Activated T-helper 1 cell treated with Interleukin-2 at 50 U/mL for 16 hours (primary cell): ENCODE measurements around the gene IL4I1.
"Not testable (repeated sequence)": the region's sequence is repeated elsewhere in the genome, so short reads cannot be mapped to it uniquely, and the experiment has no call there.

Source experiments
- DNase-seq: peaks from one replicate; pipeline ENCODE4 v3.0.0-alpha.2; 2020; ENCODE audit warnings: low read depth

The IL4I1 gene

GRCh38 chr19:49896863-49897621 is at the start of gene IL4I1:
IL4I1 (minus strand) TSS chr19:49896887; CDS start chr19:49896160, 727 bp downstream.
- DNase-seq, result peak; percentile 33

- DNase-seq, result no peak
These were observed 49.7 kb upstream of the IL4I1 start for GRCh38 chr19:49946415-49946814.

GRCh38 chr19:49944567-49944966 is 47.9 kb upstream of the IL4I1 start:
- not testable (repeated sequence) for DNase-seq

GRCh38 chr19:49940482-49940791 is 43.8 kb upstream of the IL4I1 start:
- DNase-seq, result no peak

- no peak for DNase-seq
These were observed 43.2 kb upstream of the IL4I1 start for GRCh38 chr19:49939721-49940481.

- DNase-seq, result no peak
These were observed 42.0 kb upstream of the IL4I1 start for GRCh38 chr19:49938662-49939061.

GRCh38 chr19:49937750-49938381 is 41.2 kb upstream of the IL4I1 start:
- peak; percentile 62 for DNase-seq

- no peak for DNase-seq
These were observed 39.9 kb upstream of the IL4I1 start for GRCh38 chr19:49936549-49936948.

- no peak for DNase-seq
These were observed 37.0 kb upstream of the IL4I1 start for GRCh38 chr19:49933643-49934042.

GRCh38 chr19:49932731-49933131 is 36.0 kb upstream of the IL4I1 start:
- peak; percentile 40 for DNase-seq

- no peak for DNase-seq
These were observed 35.4 kb upstream of the IL4I1 start for GRCh38 chr19:49932041-49932451.

- no peak for DNase-seq
These were observed 34.8 kb upstream of the IL4I1 start for GRCh38 chr19:49931293-49932040.

GRCh38 chr19:49930483-49931011 is 33.9 kb upstream of the IL4I1 start:
- DNase-seq, result no peak

GRCh38 chr19:49929611-49930482 is 33.2 kb upstream of the IL4I1 start:
- DNase-seq, result peak; percentile 78

- DNase-seq, result peak; percentile 86
These were observed 32.5 kb upstream of the IL4I1 start, which contains the start of the genes ATF5 and NUP62 for GRCh38 chr19:49929121-49929610. ATF5 (plus strand) TSS chr19:49929205; CDS start chr19:49930851, 1,646 bp downstream. NUP62 (minus strand) TSS chr19:49929504; CDS start chr19:49909807, 19,697 bp downstream.

GRCh38 chr19:49927526-49928264 is 31.0 kb upstream of the IL4I1 start:
- no peak for DNase-seq

GRCh38 chr19:49926515-49926914 is 29.8 kb upstream of the IL4I1 start:
- no peak for DNase-seq

GRCh38 chr19:49925486-49925885 is 28.8 kb upstream of the IL4I1 start:
- no peak for DNase-seq

GRCh38 chr19:49924881-49925210 is 28.2 kb upstream of the IL4I1 start:
- not testable (repeated sequence) for DNase-seq
